Endometrial microvascular endothelial cells (primary cell): Measurements from ENCODE around the gene NLGN3. TPM values are rescaled to one million over a fixed set of nuclear protein-coding genes. Genes with fewer than 3 reads are reported as not detected.

Experiments
- in situ Hi-C: cut with HindIII; loops from 2 replicates; pipeline ENCODE4 v1.10.0; 2017; ENCODE audit warnings: low sequenced_read_pairs, low pct_unique_long_range_greater_than_20kb; ENCODE audit errors: inconsistent ontology term
- total RNA-seq: library from RNA; depleted of rRNA; stranded (reverse); fragments of >200 nt; gene quantifications from one replicate; pipeline ENCODE4 v1.2.3, GENCODE V29; 2015; ENCODE audit errors: inconsistent ontology term

Gene NLGN3
- total RNA-seq, 1 donor from 2014 or later, result 0.46 TPM

DNA sequence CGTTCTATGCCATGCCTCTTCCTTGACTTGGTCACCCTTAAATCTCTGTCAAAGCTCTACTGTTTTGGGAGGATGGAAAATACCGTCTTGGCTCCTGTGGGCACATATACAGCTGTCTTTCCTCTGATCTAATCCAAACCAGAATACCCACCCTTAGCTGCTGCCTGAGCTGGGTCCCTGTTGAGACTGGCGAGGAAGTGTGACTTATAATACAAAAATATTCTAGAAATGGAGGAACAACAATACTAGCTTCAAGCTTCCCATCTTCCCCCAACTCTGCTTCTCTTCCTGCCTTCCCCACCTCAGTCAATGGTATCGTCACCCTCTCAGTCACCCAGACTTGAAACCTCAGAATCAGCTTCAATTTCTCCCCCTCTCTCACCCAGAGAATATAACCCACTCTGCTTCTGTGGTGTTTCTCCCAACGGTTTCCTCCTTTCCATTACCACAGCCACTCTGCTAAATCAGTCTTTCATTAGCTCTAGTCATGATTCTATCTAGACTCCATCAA is 32.7 kb upstream of the NLGN3 start:
- in situ Hi-C loops, result no loop called here

DNA sequence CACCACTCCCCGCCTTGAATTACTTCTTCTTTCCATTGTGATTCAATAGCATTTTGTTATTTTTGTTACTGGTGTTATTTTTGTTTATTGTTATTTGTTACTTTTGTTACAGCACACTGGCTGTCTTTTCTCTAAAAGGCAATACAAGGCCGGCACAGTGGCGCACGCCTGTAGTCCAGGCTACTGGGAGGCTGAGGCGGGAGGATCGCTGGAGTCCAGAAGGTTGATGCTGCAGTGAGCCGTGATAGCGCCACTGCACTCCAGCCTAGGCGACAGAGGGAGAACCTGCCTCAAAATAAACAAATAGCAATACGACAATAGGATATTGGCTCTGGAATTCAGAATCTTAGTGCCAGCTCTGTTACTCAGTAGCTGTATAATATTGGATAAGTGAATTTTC is 27.3 kb upstream of the NLGN3 start:
- in situ Hi-C loops, result no loop called here

DNA sequence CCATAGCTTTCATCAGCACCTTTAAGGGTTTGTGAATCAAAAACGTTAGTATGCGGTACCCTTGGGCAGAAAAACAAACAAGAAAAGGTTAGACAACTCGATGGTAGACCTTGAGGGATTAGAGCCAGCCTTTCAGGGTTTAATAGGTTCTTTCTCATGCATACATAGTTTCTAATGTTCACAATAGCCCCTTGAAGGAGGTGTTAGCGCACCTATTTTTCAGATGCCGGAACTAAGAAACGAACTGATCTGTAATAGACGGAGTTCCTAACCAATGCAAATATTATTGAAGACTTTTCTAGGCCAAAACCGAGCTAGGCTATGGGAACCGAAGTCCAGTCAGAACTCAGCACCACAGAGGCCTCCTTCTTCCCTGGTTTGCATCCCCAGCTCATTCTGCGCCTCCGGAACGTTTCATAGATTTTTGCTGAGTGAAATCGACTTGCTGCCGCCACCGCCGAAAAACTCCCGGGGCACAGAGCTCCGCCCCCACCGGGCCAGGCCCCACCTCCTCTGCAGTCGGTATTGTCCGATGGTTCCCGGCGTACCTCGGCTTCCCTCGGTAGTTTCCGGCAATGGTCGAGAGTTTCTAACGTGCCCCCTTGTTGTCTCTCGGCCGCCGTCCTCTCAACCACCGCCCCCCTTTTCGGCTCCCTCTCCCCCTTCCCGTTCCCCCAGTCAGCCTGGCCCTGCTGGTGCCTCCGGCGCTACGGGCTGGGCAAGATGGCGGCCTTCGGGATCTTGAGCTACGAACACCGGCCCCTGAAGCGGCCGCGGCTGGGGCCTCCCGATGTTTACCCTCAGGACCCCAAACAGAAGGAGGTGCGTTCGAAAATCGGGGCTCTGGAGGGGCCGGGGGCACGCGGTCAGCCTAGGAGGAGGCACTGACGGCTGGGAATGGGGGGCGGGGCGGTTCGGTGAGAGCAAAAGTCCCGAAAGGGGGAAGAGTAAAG is 26.3 kb upstream of the NLGN3 start, which contains the start of gene MED12:
Gene MED12, plus strand, starts transcription at position 565 of the 953 bp plus-strand sequence. Its CDS starts 159 bp downstream, at position 724.
- in situ Hi-C loops, result no loop called here

DNA sequence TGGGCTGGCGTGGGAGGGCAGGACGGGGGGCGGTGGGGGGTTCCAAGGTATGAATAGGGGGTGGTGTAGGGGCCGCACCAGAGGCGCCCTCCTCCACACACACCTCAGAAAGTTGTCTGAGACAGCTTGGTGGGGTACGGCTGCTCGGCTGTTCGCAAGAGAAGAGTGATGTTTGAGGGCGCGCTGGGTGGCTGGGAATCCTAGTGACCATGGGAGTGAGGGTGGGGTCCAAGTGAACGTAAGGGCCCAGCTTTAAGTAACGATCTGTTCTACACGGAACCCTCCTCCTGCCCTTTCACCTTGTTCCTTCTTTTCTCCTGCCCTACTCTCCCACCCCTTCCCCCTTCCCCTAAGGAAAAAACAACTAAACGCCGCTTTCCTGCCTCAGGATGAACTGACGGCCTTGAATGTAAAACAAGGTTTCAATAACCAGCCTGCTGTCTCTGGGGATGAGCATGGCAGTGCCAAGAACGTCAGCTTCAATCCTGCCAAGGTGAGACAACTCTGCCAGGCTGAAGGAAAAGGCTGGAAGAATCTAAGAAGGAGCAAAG is 25.6 kb upstream of the NLGN3 start:
- in situ Hi-C loops, result no loop called here

DNA sequence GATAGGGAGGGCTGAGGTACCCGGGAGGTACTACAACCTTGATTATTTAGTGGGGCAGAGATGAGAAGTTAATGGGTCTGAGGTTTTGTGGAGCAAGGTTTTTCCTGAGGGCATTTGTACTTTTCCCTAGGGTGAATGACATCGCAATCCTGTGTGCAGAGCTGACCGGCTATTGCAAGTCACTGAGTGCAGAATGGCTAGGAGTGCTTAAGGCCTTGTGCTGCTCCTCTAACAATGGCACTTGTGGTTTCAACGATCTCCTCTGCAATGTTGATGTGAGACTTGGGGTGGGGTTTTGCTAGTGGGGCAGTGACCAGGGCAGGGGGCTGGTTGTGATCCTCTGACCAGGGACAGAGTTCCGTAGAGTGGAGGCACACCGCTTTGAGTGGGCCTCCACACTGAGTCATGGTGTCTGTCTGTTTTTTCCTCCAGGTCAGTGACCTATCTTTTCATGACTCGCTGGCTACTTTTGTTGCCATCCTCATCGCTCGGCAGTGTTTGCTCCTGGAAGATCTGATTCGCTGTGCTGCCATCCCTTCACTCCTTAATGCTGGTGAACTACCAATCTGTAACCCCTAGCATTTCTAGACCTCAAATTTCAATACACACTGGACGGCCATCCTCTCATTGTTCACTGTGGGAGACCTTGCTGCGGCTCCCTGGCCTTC is 16.3 kb upstream of the NLGN3 start:
- in situ Hi-C loops, result no loop called here

DNA sequence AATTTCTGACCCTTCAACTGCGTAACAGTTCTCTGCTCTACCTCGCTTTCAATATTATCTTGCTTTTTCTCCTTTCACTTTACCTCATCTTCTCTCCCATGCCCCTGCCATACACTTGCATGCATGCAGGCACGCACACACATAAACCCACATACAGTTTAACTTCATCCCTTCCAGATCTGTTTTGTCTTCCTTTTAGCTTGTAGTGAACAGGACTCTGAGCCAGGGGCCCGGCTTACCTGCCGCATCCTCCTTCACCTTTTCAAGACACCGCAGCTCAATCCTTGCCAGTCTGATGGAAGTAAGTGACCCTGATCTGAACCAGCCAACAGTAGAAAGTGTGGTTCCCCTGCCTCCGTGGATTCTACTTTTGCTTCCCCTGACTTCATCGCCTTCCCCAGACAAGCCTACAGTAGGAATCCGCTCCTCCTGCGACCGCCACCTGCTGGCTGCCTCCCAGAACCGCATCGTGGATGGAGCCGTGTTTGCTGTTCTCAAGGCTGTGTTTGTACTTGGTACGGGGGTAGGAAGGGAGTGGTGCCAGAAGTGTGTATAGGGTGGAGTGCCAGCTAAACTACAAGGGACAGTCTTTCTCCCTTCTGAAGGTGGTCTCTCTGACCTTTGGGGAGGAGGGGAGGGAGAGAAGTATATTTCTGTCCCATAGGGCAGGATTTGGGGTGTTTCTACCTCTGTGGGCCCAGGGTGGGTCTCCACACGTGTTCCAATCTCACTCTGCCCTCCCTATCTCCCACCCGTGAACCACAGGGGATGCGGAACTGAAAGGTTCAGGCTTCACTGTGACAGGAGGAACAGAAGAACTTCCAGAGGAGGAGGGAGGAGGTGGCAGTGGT is 15.5 kb upstream of the NLGN3 start:
- in situ Hi-C loops, result no loop called here

DNA sequence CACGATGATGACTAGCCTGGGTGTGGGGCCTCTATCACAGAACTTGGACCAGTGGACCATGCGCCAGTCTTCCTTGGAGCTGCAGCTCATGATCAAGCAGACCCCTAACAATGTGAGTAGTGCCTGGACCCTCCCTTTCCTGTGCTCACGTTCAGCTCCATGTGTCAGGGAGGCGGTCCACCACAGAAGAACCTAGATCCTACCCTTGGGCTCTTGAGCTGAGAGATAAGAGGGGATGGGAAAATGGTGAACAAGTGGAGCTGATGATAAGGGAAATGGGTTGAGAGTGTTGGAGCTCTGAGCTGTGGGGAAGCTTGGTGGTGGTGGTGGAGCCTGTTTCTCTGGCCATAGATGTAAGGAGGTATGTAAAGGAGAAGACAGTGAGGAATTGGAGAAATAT is 13.1 kb upstream of the NLGN3 start:
- in situ Hi-C loops, result no loop called here

DNA sequence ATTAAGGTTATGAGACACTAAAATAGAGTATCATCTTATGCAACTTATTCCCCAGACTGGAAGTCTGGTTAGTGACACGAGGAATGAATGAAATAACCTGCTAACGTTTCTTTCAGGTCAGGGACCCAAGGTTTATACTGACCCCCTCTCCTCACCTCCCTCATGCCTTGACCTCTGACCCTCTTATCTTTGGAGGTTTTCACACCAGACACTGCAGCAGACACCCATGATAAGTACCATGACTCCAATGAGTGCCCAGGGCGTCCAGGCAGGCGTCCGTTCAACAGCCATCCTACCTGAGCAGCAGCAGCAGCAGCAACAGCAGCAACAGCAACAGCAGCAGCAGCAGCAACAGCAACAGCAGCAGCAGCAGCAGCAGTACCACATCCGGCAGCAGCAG is 4.2 kb upstream of the NLGN3 start:
- in situ Hi-C loops, result no loop called here

DNA sequence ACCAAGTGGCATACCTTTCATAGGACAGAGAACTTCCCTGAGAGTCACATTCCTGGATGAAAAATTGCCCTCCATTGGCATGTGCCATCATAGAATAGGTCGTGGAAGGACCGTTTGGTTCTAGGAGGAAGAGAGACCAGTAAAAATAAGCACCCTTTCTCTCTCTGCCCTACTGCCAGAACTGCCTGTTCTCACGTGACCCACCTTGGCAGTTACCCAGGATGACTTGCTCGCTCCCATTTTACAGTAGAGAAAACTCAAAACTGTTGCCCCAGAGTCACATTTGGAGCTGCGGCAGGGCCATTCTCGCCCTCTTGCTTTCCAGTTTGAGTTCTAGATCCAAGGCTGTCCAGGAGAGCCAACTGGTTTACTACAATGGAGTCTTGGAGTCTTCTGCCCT is 1.1 kb upstream of the NLGN3 start:
- in situ Hi-C loops, result no loop called here

DNA sequence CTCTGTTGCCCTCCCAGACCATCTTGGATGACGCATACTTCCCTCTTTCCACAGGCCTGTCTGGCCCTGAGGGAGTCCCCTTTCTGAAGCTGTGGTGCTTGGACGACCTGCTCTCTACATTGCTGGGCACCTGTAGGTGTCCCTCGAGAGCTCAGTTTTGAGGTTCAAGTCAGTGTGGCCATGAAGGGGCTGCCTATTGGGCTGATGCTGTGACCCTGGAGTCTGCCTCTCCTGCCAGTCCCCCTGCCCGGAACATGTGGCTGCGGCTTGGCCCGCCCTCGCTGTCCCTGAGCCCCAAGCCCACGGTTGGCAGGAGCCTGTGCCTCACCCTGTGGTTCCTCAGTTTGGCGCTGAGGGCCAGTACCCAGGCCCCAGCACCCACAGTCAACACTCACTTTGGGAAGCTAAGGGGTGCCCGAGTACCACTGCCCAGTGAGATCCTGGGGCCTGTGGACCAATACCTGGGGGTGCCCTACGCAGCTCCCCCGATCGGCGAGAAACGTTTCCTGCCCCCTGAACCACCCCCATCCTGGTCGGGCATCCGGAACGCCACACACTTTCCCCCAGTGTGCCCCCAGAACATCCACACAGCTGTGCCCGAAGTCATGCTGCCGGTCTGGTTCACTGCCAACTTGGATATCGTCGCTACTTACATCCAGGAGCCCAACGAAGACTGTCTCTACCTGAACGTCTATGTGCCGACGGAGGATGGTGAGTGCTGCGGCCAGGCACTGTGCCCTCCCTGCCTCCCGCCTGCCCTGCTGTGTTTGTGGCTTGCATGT is 3.0 kb downstream of the NLGN3 start:
- in situ Hi-C loops, result no loop called here

DNA sequence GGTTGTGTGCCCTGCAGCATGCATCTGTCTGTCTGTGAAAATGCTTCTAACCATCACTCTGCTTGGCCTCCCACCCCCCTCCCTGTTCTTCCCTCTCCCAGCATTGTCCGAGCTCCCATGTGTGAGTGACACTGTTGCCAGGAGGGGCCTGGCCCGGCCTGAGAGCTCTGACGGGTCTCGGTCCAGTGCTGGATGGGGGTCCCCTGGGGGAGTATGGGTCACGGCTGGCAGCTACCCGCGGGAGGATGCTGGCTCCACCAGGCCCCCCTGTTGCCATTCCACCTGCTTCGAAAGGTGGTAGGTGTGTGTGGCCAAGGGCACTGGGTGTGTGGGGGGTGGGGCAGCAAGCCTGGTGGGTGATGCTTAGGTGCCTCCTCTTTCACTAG is 3.6 kb downstream of the NLGN3 start:
- in situ Hi-C loops, result no loop called here

DNA sequence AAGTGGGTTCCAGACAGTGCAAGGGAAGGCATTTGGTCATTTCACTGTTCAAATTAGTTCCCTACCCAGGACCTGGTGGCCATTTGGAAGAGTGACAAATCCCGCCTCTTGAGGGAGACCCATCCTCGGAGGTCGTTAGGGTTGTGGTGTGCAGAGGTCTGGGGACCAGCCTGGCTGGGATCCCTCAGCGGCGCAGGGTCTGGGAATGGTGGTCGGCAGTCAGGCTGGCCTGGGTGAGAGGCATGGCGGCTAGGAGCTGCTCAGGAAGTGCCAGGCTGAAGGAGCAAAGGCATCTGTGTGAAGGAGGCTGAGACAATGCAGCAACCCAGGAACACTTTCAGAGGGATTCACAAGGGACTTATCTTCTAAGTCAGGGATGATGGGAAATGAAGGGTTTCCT is 6.7 kb downstream of the NLGN3 start:
- in situ Hi-C loops, result no loop called here

DNA sequence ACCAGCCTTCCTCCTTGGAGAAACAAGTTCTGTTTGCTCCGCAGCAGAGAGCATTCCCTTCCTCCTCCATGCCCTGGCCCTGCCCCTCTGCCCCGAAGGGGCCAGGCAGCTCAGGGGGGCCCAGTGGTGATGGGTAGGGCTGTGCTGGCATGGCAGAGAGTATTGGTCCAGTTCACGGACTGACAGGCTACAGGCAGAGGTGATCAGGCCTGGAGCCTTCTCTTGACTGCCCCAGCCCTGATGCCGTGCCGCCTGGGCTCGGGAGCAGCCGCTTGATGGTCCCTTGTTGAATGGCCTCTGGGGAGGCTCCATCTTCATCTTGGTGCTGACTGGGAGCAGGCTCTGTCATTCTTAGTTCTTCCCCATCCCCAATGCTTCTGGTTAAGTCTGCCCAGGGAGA is 9.6 kb downstream of the NLGN3 start:
- in situ Hi-C loops, result no loop called here

DNA sequence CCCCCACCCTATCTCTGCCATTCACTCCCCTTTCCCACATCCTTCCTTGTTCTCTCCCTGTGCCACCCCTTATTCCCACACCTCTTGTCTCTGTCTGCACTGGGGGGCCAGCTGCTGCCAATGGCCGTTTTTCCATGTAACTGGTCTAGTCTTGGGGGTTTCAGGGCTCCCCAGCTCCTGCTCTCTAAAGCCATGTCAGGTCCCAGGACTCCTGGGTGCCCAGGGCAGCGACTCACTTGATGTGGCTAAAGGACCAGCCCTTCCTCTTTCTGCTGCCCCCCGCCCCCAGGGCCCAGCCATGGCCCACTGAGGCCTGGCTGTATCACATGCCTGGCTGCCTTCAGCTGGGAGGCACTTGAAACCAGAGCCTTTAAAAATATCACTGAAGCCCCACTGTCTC is 10.0 kb downstream of the NLGN3 start:
- in situ Hi-C loops, result no loop called here

DNA sequence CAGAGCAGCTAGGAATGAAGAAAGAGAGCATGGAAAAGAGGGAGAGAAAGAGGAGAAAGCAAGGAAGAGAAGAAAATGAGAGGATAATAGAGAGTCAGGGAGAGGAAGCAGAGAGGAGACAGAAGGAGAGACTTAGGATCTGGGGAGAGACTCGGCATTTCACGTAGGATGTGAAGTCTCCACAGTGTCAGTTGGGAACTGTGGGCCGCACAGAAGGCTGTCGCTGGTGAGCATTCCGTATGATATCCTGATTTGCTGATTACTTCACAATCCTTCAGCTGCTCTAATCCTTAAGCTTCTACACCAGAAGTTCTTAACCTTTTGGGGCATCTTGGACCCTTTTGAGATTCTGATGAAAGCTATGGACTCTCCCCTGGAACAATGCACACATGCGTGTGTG is 14.0 kb downstream of the NLGN3 start:
- in situ Hi-C loops, result no loop called here

DNA sequence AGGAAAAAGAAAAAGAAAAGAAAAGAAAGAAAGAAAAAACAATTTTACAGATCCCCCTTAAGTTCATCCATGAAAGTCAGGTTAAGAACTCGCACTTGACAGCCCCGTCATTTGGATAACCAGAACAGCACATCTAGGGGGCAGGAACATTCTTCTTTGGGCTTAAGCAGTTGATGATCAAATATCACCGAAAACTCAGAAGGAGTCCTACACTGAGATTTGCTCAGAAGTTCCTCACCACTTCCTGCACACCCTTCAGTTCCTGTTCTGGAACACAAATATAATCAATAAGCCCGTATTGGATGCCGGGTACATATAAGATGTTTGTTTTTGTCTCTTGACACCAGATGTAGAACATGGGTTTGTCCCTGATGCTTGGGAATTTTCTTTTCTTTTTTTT is 14.7 kb downstream of the NLGN3 start:
- in situ Hi-C loops, result no loop called here

DNA sequence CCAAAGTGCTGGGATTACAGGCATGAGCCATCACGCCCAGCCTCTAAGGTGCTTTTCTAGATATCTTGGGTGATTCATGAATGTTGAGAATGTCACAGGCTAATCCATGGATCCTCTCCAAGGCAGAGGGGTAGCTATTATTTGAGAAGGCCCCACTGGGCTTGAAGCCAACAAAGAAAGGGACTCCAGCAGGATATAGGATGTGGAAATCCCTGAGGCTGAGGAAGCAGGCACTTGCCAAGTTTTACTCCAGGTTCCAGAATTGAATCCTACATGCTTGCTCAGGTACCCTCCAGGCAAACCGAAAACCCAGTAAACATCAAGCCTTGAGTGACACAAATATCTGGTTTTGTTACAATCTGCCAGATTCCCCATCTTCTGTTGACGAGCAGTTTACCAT is 15.8 kb downstream of the NLGN3 start:
- in situ Hi-C loops, result no loop called here

DNA sequence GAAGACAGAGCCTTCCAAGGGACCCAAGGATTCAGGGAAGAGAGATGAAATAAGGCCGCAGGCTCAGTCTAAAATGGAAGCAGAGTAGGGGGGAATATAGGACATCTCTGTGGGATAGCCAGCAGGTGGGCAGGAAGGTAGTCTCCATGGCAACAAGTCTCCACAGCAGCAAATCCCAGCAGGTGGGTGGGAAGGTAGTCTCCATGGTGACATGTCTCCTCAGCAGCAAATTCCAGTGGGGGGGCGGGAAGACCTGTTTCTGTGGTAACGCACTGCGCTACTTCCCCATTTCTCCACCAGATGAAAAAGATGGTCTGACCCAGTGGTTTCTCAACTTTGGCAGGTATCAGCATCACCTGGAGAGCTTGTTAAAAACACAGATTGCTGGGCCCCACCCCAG is 18.3 kb downstream of the NLGN3 start:
- in situ Hi-C loops, result no loop called here
